BJ (cell line): ENCODE data around the gene CD48. TPM values are rescaled to one million over a fixed set of nuclear protein-coding genes. Genes with fewer than 3 reads are reported as not detected.

ENCODE experiments used
- CTCF ChIA-PET: fragments of 350-600 bp; formaldehyde crosslinking; extraction: SDS; loops from one replicate; lab custom pipeline; 2021; ENCODE audit warnings: antibody characterized with exemption, inconsistent platforms; lab: Yijun Ruan, JAX
- POLR2A ChIA-PET: fragments of 300-600 bp; sonication (Branson Sonifier 250); formaldehyde crosslinking; extraction: SDS; loops from one replicate; lab custom pipeline; 2021; ENCODE audit warnings: antibody characterized with exemption; lab: Charles Lee
- DNase-seq: peaks from one replicate; pipeline ENCODE4 v3.0.0-alpha.2; 2011; ENCODE audit warnings: low read depth
- H3K27me3 ChIP-seq: 2 replicates; pipeline ENCODE4 v1.6.0; 2011; ENCODE audit warnings: low read length; ENCODE audit not compliant: control insufficient read depth, insufficient read depth
- H3K36me3 ChIP-seq: 2 replicates; pipeline ENCODE4 v1.5.1; 2011; ENCODE audit warnings: low read length; ENCODE audit not compliant: control insufficient read depth, insufficient read depth
- H3K4me3 ChIP-seq: 2 replicates; pipeline ENCODE4 v1.5.1; 2011; ENCODE audit warnings: low read depth, mild to moderate bottlenecking, control low read depth, low read length
- polyA plus RNA-seq: library from polyadenylated mRNA; depleted of rRNA; stranded (reverse); fragments of >200 nt; gene quantifications from 2 replicates; pipeline ENCODE4 v1.2.3, GENCODE V29; 2011
- TF ChIP-seq, protein P1 (sequence below): IDR thresholded peaks from 2 replicates; pipeline ENCODE4 v1.5.1; 2011; ENCODE audit warnings: low read depth, mild to moderate bottlenecking, control low read depth, inconsistent platforms, low read length, moderate library complexity; ENCODE audit not compliant: insufficient read depth

Gene CD48
- polyA plus RNA-seq, 1 experiment = not detected

DNA sequence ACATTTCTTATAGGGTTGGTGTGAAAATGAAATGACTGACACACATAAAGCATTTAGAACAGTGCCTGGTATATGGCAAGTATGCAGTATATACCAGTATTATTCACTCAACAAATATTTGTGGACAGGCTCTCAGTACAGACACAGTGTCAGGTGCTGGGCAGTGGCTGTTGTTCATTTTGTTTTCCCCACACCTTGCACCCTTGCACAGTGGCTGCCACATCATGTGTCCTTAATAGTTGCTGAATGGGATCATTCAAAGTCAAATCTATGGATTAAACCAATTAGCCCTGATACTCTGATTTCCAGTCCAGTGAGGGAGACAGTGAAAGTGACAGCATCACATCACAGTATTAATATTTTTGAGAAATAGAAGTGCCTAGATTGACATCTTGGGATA is 67.2 kb downstream of the CD48 start:
- POLR2A ChIA-PET = no interaction called here
- CTCF ChIA-PET = no interaction called here
- Histone ChIP-seq H3K36me3 (no peaks in the 10 kb centered on the region), H3K4me3 (no peak overlapping the region), H3K27me3 (no peaks in the 10 kb centered on the region)
- no peak for DNase-seq
- TF ChIP-seq, protein P1, sequence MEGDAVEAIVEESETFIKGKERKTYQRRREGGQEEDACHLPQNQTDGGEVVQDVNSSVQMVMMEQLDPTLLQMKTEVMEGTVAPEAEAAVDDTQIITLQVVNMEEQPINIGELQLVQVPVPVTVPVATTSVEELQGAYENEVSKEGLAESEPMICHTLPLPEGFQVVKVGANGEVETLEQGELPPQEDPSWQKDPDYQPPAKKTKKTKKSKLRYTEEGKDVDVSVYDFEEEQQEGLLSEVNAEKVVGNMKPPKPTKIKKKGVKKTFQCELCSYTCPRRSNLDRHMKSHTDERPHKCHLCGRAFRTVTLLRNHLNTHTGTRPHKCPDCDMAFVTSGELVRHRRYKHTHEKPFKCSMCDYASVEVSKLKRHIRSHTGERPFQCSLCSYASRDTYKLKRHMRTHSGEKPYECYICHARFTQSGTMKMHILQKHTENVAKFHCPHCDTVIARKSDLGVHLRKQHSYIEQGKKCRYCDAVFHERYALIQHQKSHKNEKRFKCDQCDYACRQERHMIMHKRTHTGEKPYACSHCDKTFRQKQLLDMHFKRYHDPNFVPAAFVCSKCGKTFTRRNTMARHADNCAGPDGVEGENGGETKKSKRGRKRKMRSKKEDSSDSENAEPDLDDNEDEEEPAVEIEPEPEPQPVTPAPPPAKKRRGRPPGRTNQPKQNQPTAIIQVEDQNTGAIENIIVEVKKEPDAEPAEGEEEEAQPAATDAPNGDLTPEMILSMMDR = no peak

DNA sequence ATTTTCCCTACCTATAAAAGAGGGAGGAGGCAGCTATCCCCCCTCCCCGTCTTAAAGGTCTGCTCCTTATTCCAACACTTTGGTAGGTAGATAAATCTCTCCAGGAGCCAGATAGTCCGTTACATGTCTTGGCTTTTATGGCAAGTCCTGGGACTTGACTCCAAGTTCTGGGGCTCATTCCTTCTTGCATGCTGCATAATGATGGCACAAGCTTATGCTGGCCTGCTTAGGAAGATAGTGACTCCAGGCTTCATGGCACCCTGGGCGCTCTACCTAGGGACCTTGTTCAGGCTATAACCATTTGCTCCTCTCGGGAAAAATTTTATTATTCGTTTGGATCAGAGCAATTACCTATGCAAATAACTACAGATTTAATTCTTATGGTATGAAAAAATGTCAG is 68.5 kb downstream of the CD48 start:
- TF ChIP-seq, protein P1 = no peak
- Histone ChIP-seq H3K4me3 (no peak overlapping the region), H3K27me3 (no peaks in the 10 kb centered on the region), H3K36me3 (no peaks in the 10 kb centered on the region)
- DNase-seq = no peak
- ChIA-PET POLR2A (no interaction called here), CTCF (no interaction called here)

DNA sequence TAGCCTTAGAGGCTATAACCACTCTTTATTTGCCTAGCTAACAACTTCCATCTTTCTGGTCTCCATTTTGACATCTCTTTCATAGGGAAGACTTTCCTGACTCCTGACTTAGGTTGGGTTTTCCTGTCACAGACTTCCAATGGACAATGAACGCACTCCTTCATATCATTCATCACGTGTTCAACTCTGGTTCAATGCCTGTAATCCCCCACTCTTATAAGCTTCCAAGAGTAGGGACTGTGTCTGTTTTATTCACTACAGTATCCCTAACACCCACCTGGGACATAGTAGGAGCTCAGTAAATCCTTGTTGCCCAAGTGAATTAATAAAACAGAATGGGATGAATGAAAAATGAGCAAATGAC is 69.4 kb downstream of the CD48 start:
- POLR2A ChIA-PET = no interaction called here
- TF ChIP-seq, protein P1 = no peak
- H3K27me3 ChIP-seq = no peaks in the 10 kb centered on the region
- H3K4me3 ChIP-seq = no peak overlapping the region
- DNase-seq = no peak
- no peaks in the 10 kb centered on the region for H3K36me3 ChIP-seq
- CTCF ChIA-PET = interaction anchor here (1.3 kb wide), 1 partner anchor 11 kb away, joined by 3 read pairs; no protein-coding TSS in a partner anchor

DNA sequence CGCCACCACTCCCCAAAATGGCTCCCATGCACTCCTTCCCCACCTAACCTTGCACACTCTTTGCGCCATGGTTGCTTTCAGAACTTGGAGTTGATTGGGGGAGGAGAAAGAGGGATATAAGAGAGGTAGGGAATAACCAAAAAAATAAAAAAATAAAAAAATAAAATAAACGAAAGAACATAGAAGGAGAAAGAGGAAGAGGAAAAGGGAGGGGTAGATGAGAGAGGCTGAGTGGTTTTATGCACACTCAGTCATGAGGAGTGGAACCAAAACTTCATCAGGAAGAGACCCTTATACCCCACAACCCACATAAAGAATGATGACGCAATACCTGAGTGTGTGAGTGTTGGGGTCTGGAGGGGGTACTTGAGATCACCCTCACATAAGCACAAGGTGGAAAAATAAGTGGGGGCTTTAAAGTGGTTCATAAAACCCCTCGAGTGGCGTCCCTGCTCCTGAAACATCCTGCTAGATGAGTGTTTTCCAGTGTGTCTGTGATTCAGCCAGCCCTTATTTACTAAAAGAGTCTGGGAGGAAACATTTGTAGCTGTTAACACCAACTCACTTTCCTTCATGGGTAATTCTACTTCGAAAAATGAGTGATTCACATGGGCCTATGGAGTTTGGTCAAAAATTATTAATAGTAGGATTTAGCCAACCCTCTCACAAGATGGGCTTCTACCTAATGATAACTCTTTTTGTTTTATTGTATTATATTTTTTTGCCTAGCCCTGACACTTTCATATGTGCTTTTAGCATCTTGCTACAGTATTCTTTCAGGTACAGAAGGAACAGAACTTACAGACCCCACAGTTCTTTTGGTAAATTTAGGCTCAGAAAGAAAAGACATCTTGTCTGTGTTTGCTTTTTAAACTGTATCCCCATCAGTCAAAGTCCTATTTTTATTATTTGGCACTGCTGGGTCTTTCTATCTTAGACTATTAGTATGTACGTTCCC is 70.0 kb downstream of the CD48 start:
- CTCF ChIA-PET = interaction anchor here (1.3 kb wide), 1 partner anchor 10 kb away, joined by 3 read pairs; no protein-coding TSS in a partner anchor
- TF ChIP-seq, protein P1 = no peak
- POLR2A ChIA-PET = no interaction called here

DNA sequence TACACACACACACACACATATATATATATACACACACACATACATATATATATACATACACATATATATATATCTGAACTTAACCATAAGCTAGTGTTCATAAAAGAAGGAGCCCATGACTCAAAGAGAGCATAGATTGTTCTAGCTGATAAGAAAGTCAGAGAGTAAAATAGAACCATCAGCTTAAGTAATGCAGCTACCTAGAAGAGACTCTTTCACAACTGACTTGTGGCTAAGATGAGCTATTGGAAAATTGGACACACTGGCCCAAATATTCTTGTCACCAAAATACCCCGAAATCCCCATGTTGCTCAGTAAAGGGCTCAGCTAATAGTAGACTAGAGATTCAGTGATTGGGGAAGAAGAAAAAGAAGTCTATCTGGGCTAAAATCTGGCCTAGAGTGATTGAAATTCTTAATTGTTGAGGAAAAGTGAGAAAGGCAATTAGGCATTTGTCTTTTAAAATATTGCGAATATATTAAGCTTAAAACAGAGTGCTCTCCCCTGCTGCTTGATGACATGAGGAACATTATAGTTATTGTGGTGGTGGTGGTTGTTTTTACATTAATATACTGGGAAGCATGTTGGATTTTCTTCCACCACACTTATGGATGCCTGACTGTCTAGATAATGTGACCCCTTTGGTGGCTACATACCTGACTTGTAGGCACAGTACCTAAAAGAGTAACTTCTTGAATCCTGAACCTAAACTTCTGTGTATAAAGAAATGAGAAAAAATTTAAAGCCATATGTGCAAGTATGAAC is 71.1 kb downstream of the CD48 start:
- POLR2A ChIA-PET = no interaction called here
- no peaks in the 10 kb centered on the region for H3K27me3 ChIP-seq
- CTCF ChIA-PET = no interaction called here

More for the DNA sequence above, 70.0 kb downstream of the CD48 start:
- DNase-seq = no peak
- Histone ChIP-seq H3K4me3 (no peak overlapping the region), H3K36me3 (no peaks in the 10 kb centered on the region), H3K27me3 (no peaks in the 10 kb centered on the region)

More for the DNA sequence above, 71.1 kb downstream of the CD48 start:
- no peak overlapping the region for H3K4me3 ChIP-seq
- DNase-seq = no peak
- TF ChIP-seq, protein P1 = no peak
- no peaks in the 10 kb centered on the region for H3K36me3 ChIP-seq
